Brain microvascular endothelial cell (primary cell): Measurements from ENCODE around the gene HTT.

Experiments used
- DNase-seq: peaks from one replicate; pipeline ENCODE4 v3.0.0-alpha.2; 2020
- H3K27ac ChIP-seq: fragments of 250-450 bp; sonication (Bioruptor Pico); 2 replicates; pipeline ENCODE4 v1.5.1; 2020; ENCODE audit warnings: mild to moderate bottlenecking, moderate library complexity
- H3K27me3 ChIP-seq: fragments of 250-450 bp; sonication (Bioruptor Pico); replicated peaks from 2 replicates; pipeline ENCODE4 v1.5.1; 2020; ENCODE audit warnings: mild to moderate bottlenecking
- H3K36me3 ChIP-seq: fragments of 250-450 bp; sonication (Bioruptor Pico); replicated peaks from 2 replicates; pipeline ENCODE4 v1.5.1; 2020; ENCODE audit warnings: mild to moderate bottlenecking
- H3K4me3 ChIP-seq: 2 replicates; pipeline ENCODE4 v1.5.1; 2011; ENCODE audit warnings: low read depth, mild to moderate bottlenecking, control low read depth, low read length, moderate library complexity
- CTCF ChIP-seq: IDR thresholded peaks from 2 replicates; pipeline ENCODE4 v1.5.1; 2011; ENCODE audit warnings: low read depth, mild to moderate bottlenecking, moderate library complexity, low read length, control low read depth, inconsistent platforms; ENCODE audit errors: missing control alignments
- in situ Hi-C: cut with HindIII; loops from 2 replicates; pipeline ENCODE4 v1.10.0; 2017; ENCODE audit warnings: low sequenced_read_pairs, low pct_ligation_motif_present

HTT gene

GRCh38 chr4:3239303-3239702 lies 164.8 kb downstream of the HTT start:
- Histone ChIP-seq H3K27me3 (no peaks in the 10 kb centered on the region), H3K36me3 (peaks cover 36% of the 10 kb centered on the region), H3K27ac (no peak overlapping the region), H3K4me3 (no peak overlapping the region)
- no peak for DNase-seq
- TF ChIP-seq CTCF, result no peak
- in situ Hi-C loops, result no loop called here

GRCh38 chr4:3239998-3240920 lies 165.8 kb downstream of the HTT start:
- DNase-seq, result no peak
- Histone ChIP-seq H3K27me3 (no peaks in the 10 kb centered on the region), H3K4me3 (no peak overlapping the region), H3K27ac (no peak overlapping the region), H3K36me3 (peaks cover 33% of the 10 kb centered on the region)
- no peak for TF ChIP-seq CTCF
- in situ Hi-C loops, result no loop called here

- Histone ChIP-seq H3K36me3 (peaks cover 25% of the 10 kb centered on the region), H3K27me3 (no peaks in the 10 kb centered on the region), H3K4me3 (no peak overlapping the region), H3K27ac (no peak overlapping the region)
- in situ Hi-C loops, result no loop called here
- no peak for TF ChIP-seq CTCF
- DNase-seq, result no peak
These were observed 166.5 kb downstream of the HTT start for GRCh38 chr4:3240936-3241522.

- H3K36me3 ChIP-seq, result peaks cover 20% of the 10 kb centered on the region
These were observed 167.5 kb downstream of the HTT start for GRCh38 chr4:3241898-3242524.

GRCh38 chr4:3243136-3243780 lies 168.8 kb downstream of the HTT start:
- TF ChIP-seq CTCF, result no peak
- no peaks in the 10 kb centered on the region for H3K27me3 ChIP-seq
- no peak overlapping the region for H3K27ac ChIP-seq
- in situ Hi-C loops, result no loop called here
- H3K4me3 ChIP-seq, result no peak overlapping the region
- DNase-seq, result no peak
- H3K36me3 ChIP-seq, result peaks cover 20% of the 10 kb centered on the region

More at GRCh38 chr4:3241898-3242524, 167.5 kb downstream of the HTT start:
- no peaks in the 10 kb centered on the region for H3K27me3 ChIP-seq
- H3K4me3 ChIP-seq, result no peak overlapping the region
- in situ Hi-C loops, result no loop called here
- peak; percentile 40 for DNase-seq
- TF ChIP-seq CTCF, result no peak
- H3K27ac ChIP-seq, result no peak overlapping the region
